ENCODE measurements around the gene SLC39A11. TPM values are rescaled to one million over a fixed set of nuclear protein-coding genes. Genes with fewer than 3 reads are reported as not detected.

Gene SLC39A11
- total and polyA plus RNA-seq, 2 of the 13 experiments (the other 11 are each of a cell fraction or from before 2014, with no cell fraction given), result 17.2 to 31.5 TPM

DNA sequence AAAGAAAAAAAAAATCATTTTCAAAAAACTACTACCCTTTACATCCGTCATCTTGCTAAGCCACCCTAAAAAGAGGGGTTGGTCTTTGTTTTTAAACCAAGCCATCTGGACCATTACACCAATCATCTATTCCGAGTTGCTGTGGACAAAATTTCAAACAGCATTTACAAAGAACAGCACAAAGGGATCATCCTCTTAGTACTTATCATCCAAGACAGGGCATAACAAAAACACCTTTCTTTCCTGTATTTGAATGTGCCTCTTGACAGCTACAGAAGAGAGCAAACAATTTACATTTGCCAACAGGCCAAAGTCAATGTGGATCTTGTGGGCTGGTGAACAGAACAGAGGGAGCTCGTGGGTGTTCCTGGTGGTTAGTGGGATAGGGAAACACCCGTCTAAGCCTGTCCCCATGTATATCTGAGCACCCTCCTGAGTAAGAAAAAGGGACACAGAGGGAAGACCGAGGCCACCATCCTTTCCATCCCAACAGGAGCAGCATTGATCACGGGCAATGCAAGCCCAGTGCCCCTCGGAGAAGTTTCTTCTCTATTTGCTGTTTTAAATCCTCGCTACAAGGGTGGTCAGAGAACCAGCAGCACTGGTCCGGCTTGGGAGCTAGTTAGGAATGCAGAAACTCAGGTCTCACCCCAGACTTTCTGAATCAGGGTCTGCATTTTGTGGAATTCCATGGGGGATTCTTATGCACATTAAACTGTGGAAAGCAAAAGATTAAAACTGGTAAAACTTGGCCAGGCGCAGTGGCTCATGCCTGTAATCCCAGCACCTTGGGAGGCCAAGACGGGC is 1.9 kb downstream of the SLC39A11 start (continued):
- TF ChIP-seq ZNF331 (CRISPR knock-in tag; IDR thresholded peaks at IDR 0.05) (peak; percentile 92), CREM (IDR thresholded peaks at IDR 0.05) (peak; percentile 76), CREM (CRISPR knock-in tag; IDR thresholded peaks at IDR 0.05) (no peak), SAP130 (CRISPR knock-in tag; IDR thresholded peaks at IDR 0.05; ENCODE audit: low read depth) (peak; percentile 96), PAF1 (CRISPR knock-in tag; IDR thresholded peaks at IDR 0.05) (no peak), ZNF382 (CRISPR knock-in tag; IDR thresholded peaks at IDR 0.05; ENCODE audit: borderline replicate concordance) (no peak), HDAC1 (CRISPR knock-in tag; IDR thresholded peaks at IDR 0.05) (peak; percentile 69), ZBTB8A (CRISPR knock-in tag; IDR thresholded peaks at IDR 0.05; ENCODE audit: borderline replicate concordance, low read depth) (no peak), CENPT (CRISPR knock-in tag; IDR thresholded peaks at IDR 0.05; ENCODE audit: low read depth) (no peak), ZNF670 (CRISPR knock-in tag; IDR thresholded peaks at IDR 0.05; ENCODE audit: borderline replicate concordance) (peak; percentile 67; the same call in 1 of the 2 replicates), DNMT1 (CRISPR knock-in tag; IDR thresholded peaks at IDR 0.05) (no peak), MEF2D (CRISPR knock-in tag; IDR thresholded peaks at IDR 0.05) (peak; percentile 50), FIP1L1 (IDR thresholded peaks at IDR 0.05; ENCODE audit: borderline replicate concordance, insufficient read depth, low read depth, low read length) (no peak), ZNF24 (IDR thresholded peaks at IDR 0.05) (no peak), MIER3 (CRISPR knock-in tag; IDR thresholded peaks at IDR 0.05; ENCODE audit: borderline replicate concordance) (no peak), MED8 (CRISPR knock-in tag; IDR thresholded peaks at IDR 0.05; ENCODE audit: insufficient replicate concordance) (no peak), ZNF143 (CRISPR knock-in tag; IDR thresholded peaks at IDR 0.05) (no peak), ZKSCAN8 (CRISPR knock-in tag; IDR thresholded peaks at IDR 0.05; ENCODE audit: borderline replicate concordance) (0 out of 2 replicates have a peak, but pooled peaks have one; percentile 56), KDM4B (CRISPR knock-in tag; IDR thresholded peaks at IDR 0.05) (no peak; the same call in 1 of the 2 replicates), SIN3B (IDR thresholded peaks at IDR 0.05; ENCODE audit: low read length) (peak; percentile 42; the same call in 1 of the 2 replicates), TOPORS (CRISPR knock-in tag; IDR thresholded peaks at IDR 0.05) (no peak), HNRNPK (IDR thresholded peaks at IDR 0.05; ENCODE audit: low read depth, low read length, poor library complexity, severe bottlenecking) (no peak)
- TF ChIP-seq, protein P1, sequence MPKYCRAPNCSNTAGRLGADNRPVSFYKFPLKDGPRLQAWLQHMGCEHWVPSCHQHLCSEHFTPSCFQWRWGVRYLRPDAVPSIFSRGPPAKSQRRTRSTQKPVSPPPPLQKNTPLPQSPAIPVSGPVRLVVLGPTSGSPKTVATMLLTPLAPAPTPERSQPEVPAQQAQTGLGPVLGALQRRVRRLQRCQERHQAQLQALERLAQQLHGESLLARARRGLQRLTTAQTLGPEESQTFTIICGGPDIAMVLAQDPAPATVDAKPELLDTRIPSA (CRISPR knock-in tag; IDR thresholded peaks at IDR 0.05; ENCODE audit: borderline replicate concordance), result 0 out of 2 replicates have a peak, but pooled peaks have one; percentile 76
- TF ChIP-seq, protein P2, sequence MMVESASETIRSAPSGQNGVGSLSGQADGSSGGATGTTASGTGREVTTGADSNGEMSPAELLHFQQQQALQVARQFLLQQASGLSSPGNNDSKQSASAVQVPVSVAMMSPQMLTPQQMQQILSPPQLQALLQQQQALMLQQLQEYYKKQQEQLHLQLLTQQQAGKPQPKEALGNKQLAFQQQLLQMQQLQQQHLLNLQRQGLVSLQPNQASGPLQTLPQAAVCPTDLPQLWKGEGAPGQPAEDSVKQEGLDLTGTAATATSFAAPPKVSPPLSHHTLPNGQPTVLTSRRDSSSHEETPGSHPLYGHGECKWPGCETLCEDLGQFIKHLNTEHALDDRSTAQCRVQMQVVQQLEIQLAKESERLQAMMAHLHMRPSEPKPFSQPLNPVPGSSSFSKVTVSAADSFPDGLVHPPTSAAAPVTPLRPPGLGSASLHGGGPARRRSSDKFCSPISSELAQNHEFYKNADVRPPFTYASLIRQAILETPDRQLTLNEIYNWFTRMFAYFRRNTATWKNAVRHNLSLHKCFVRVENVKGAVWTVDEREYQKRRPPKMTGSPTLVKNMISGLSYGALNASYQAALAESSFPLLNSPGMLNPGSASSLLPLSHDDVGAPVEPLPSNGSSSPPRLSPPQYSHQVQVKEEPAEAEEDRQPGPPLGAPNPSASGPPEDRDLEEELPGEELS (CRISPR knock-in tag; IDR thresholded peaks at IDR 0.05), result peak; percentile 95
- TF ChIP-seq, protein P3, sequence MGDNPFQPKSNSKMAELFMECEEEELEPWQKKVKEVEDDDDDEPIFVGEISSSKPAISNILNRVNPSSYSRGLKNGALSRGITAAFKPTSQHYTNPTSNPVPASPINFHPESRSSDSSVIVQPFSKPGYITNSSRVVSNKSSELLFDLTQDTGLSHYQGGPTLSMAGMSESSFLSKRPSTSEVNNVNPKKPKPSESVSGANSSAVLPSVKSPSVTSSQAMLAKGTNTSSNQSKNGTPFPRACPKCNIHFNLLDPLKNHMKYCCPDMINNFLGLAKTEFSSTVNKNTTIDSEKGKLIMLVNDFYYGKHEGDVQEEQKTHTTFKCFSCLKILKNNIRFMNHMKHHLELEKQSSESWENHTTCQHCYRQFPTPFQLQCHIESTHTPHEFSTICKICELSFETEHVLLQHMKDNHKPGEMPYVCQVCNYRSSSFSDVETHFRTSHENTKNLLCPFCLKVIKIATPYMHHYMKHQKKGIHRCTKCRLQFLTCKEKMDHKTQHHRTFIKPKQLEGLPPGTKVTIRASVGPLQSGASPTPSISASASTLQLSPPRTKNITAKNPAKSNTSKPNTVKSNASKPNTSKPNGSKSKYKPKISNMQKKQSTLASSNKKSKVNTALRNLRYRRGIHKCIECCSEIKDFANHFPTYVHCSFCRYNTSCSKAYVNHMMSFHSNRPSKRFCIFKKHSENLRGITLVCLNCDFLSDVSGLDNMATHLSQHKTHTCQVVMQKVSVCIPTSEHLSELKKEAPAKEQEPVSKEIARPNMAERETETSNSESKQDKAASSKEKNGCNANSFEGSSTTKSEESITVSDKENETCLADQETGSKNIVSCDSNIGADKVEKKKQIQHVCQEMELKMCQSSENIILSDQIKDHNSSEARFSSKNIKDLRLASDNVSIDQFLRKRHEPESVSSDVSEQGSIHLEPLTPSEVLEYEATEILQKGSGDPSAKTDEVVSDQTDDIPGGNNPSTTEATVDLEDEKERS (CRISPR knock-in tag; IDR thresholded peaks at IDR 0.05), result 0 out of 2 replicates have a peak, but pooled peaks have one; percentile 32

Data from HepG2 (cell line).